Gastrocnemius medialis (tissue), 4 donors: ENCODE measurements around the gene KCTD18. TPM values are rescaled to one million over a fixed set of nuclear protein-coding genes. Genes with fewer than 3 reads are reported as not detected.

Experiments used
- ATAC-seq, 2 donors: fragments of 150-250 bp; one replicate each; pipeline ENCODE4 v1.9.1; 2016
- DNase-seq, 2 donors: peaks; one replicate each; pipeline ENCODE4 v3.0.0-alpha.2; 2019
- H3K27ac ChIP-seq, 4 donors: fragments of 200-600 bp; sonication (generic); 1 replicate in 1 of 4; 2 replicates in 3 of 4; pipeline ENCODE4 v1.5.1; 2016 to 2018; ENCODE audit warnings: mild to moderate bottlenecking in 2 of 4, moderate library complexity in 1 of 4
- H3K27me3 ChIP-seq, 3 donors: fragments of 200-600 bp; sonication (generic) in 2 of 3; 1 replicate in 1 of 3; 2 replicates in 2 of 3; pipeline versions ENCODE4 v1.5.1 to v1.6.0; 2016 to 2019; ENCODE audit warnings: mild to moderate bottlenecking in 1 of 3, moderate library complexity in 1 of 3
- H3K36me3 ChIP-seq, 2 donors: fragments of 200-600 bp; sonication (generic) in 1 of 2; one replicate each; pipeline ENCODE4 v1.5.1; 2017 to 2018
- H3K4me1 ChIP-seq, 2 donors: fragments of 200-600 bp; sonication (generic) in 1 of 2; one replicate each; pipeline ENCODE4 v1.5.1; 2016 to 2017; ENCODE audit warnings: mild to moderate bottlenecking in 2 of 2
- H3K4me3 ChIP-seq, 4 donors: fragments of 200-600 bp; sonication (generic) in 3 of 4; 1 replicate in 1 of 4; 2 replicates in 3 of 4; pipeline ENCODE4 v1.5.1; 2016 to 2019; ENCODE audit warnings: mild to moderate bottlenecking in 2 of 4
- H3K9me3 ChIP-seq, 3 donors: fragments of 200-600 bp; sonication (generic) in 2 of 3; 1 replicate in 1 of 3; 2 replicates in 2 of 3; pipeline ENCODE4 v1.5.1; 2016 to 2019
- CTCF ChIP-seq, 5 experiments: fragments of 450-650 bp in 3 of 5; fragments of 200-600 bp in 2 of 5; sonication (generic) in 2 of 5; IDR thresholded peaks in 4 of 5; conservative IDR thresholded peaks in 1 of 5; 1 replicate in 4 of 5; 2 replicates in 1 of 5; pipeline ENCODE4 v1.5.1; 2016 to 2019; ENCODE audit warnings: antibody characterized with exemption in 5 of 5, mild to moderate bottlenecking in 3 of 5, moderate library complexity in 3 of 5
- POLR2A ChIP-seq, 2 donors: fragments of 450-650 bp; IDR thresholded peaks; one replicate each; pipeline ENCODE4 v1.6.1; 2017; ENCODE audit warnings: antibody characterized with exemption in 2 of 2, mild to moderate bottlenecking in 2 of 2, moderate library complexity in 2 of 2
- in situ Hi-C, 4 donors: fragments of 200-750 bp; cut with MboI; loops; one replicate each; pipeline versions ENCODE4 v1.15.0 to v1.8.0; 2017; ENCODE audit warnings: low sequenced_read_pairs in 4 of 4
- intact Hi-C: fragments of 100-400 bp; cut with DNase I; formaldehyde crosslinking; loops from one replicate; pipeline ENCODE4 v1.15.1; 2023; ENCODE audit warnings: low total_unique reads
- total RNA-seq, 4 donors: library from RNA; depleted of rRNA; stranded (reverse); fragments of >200 nt; gene quantifications; one replicate each; pipeline versions ENCODE4 v1.1.0 to v1.2.3, GENCODE V29; 2016

Gene KCTD18
- total RNA-seq, 4 donors from 2014 or later: 16.6 to 20.1 (median 19.6) TPM

- Histone ChIP-seq H3K4me1 (peaks cover 12 to 16% of the 10 kb centered on the region in 2 donors), H3K36me3 (no peaks in the 10 kb centered on the region), H3K27ac (no peak overlapping the region), H3K4me3 (no peak overlapping the region), H3K9me3 (no peaks in the 10 kb centered on the region), H3K27me3 (no peaks in the 10 kb centered on the region)
- no peak for DNase-seq
- in situ Hi-C loops (loop anchor here in 1 of 4 donors (25.0 kb wide), 1 partner anchor 140 kb away; the partner anchor contains the start of gene SPATS2L), intact Hi-C loops (no loop called here)
- TF ChIP-seq POLR2A (IDR thresholded peaks at IDR 0.05): no peak
- no peak for TF ChIP-seq CTCF (IDR thresholded peaks at IDR 0.05 in 4 of 5, conservative IDR thresholded peaks at IDR 0.05 in 1 of 5)
- ATAC-seq: no peak
Measured at GRCh38 chr2:200452377-200452776, 57.5 kb downstream of the KCTD18 start.

DNA sequence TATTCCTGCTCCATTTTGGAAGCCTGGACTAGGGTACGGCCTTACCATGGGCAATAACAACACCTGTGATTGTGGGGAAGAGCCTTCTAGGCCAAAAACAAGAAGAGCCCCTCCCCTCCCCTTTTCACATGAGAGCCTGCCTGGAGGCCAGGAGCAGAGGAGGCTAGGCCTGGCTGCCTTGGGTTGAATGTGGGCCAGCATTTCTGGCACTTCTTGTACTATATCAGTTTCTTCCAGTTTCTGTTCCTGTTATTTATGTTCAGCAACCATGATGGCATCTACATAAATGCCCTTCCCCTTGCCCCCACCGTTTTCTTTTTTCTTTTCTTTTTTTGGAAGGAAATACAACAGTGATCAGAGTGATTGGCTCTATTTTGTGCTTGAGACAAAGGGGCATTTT is 58.4 kb downstream of the KCTD18 start:
- in situ Hi-C loops: loop anchor here in 1 of 4 donors (25.0 kb wide), 1 partner anchor 139 kb away; the partner anchor contains the start of gene SPATS2L

DNA sequence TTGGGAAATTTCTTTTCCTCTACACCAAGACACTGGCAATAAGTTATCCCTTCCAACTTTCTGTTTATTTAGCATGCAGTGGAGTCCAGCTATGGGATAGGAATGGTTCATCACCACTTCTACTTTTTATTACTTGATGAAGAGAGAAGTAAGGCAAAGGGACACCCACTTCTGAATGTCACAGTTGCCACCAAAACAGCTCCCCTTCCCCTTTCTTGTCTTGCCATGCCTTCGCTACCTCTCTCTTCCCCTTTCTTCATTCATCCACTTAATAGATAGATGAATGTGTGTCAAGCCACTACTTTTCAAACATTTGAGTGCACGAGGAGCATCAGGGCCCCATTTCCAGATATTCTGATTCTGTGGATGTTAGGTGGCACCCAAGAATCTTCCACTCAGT is 59.6 kb downstream of the KCTD18 start:
- in situ Hi-C loops (loop anchor here in 1 of 4 donors (25.0 kb wide), 1 partner anchor 138 kb away; the partner anchor contains the start of gene SPATS2L), intact Hi-C loops (no loop called here)
- TF ChIP-seq CTCF (IDR thresholded peaks at IDR 0.05 in 4 of 5, conservative IDR thresholded peaks at IDR 0.05 in 1 of 5) (no peak), POLR2A (IDR thresholded peaks at IDR 0.05) (no peak)
- Histone ChIP-seq H3K27me3 (no peaks in the 10 kb centered on the region), H3K27ac (no peak overlapping the region), H3K4me3 (no peak overlapping the region), H3K9me3 (no peaks in the 10 kb centered on the region), H3K36me3 (no peaks in the 10 kb centered on the region), H3K4me1 (peaks cover 4 to 6% of the 10 kb centered on the region in 2 donors)
- DNase-seq (no peak), ATAC-seq (no peak)

More for the DNA sequence above, 58.4 kb downstream of the KCTD18 start:
- no peak for ATAC-seq
- Histone ChIP-seq H3K9me3 (no peaks in the 10 kb centered on the region), H3K27me3 (no peaks in the 10 kb centered on the region), H3K36me3 (no peaks in the 10 kb centered on the region), H3K4me3 (no peak overlapping the region), H3K4me1 (peaks cover 12 to 16% of the 10 kb centered on the region in 2 donors), H3K27ac (no peak overlapping the region)
- no peak for TF ChIP-seq POLR2A (IDR thresholded peaks at IDR 0.05)
- TF ChIP-seq CTCF (IDR thresholded peaks at IDR 0.05 in 4 of 5, conservative IDR thresholded peaks at IDR 0.05 in 1 of 5): no peak
- DNase-seq: no peak
- intact Hi-C loops: no loop called here

GRCh38 chr2:200449149-200449548 is 60.7 kb downstream of the KCTD18 start:
- no peak for ATAC-seq

More at GRCh38 chr2:200449149-200449548, 60.7 kb downstream of the KCTD18 start:
- intact Hi-C loops: no loop called here
- Histone ChIP-seq H3K4me1 (no peaks in the 10 kb centered on the region), H3K27ac (no peak overlapping the region), H3K4me3 (no peak overlapping the region), H3K36me3 (no peaks in the 10 kb centered on the region), H3K9me3 (no peaks in the 10 kb centered on the region), H3K27me3 (no peaks in the 10 kb centered on the region)
- DNase-seq: no peak
- TF ChIP-seq POLR2A (IDR thresholded peaks at IDR 0.05) (no peak), CTCF (IDR thresholded peaks at IDR 0.05 in 4 of 5, conservative IDR thresholded peaks at IDR 0.05 in 1 of 5) (no peak)
- in situ Hi-C loops: no loop called here
